HG02588 (cell line): ENCODE measurements around the gene MTFMT.
"Not testable (repeated sequence)": the region's sequence is repeated elsewhere in the genome, so short reads cannot be mapped to it uniquely, and the experiment has no call there.

Experiments used
- ATAC-seq: cut with Tn5 transposase; IDR thresholded peaks from one replicate; pipeline ENCODE4 v1.9.1; 2021; ENCODE audit warnings: mild to moderate bottlenecking, moderate library complexity; ENCODE audit not compliant: unreplicated experiment

The MTFMT gene

DNA sequence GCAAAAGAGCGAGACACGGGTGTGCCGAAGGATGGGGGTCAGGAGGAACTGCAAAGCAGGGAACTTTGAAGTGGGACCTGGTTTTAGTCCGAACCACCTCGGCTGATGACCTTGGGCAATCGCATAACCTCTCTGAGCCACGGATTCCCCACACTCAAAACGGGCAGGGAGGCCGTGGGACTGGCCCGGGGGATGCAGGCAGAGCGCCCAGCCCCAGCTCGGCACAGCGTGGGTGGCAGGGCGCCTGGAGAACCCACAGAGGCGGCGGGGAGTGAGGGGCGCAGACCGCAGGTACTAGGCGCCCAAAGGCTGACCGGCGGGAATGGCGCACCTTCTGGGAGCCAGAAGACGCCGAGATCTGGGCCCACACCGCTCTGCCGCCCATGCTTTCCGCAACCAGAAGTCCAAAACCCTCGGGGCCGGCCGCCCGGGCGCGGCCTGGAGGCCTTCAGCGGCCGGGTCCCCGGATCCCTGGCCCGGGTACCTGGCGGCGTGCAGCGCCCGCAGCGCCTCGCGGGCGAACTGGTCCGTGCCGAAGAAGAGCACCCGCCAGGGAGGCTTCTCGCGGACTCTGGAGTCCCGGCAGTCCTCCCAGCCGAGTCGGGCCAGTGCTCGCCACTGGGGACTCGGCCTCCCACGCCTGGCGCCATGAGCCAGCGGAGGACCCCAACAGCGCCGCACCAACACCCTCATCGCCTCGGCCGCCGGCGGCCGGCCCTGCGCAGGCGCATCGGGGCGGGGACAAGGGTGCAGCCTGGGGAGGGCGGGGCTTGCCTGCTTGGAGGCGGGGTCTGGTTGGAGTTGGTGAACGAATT is at the start of gene MTFMT:
MTFMT (minus strand) TSS at position 719 of the 815 bp plus-strand sequence; CDS start at position 693, 26 bp downstream.
- peak; percentile 77 for ATAC-seq

DNA sequence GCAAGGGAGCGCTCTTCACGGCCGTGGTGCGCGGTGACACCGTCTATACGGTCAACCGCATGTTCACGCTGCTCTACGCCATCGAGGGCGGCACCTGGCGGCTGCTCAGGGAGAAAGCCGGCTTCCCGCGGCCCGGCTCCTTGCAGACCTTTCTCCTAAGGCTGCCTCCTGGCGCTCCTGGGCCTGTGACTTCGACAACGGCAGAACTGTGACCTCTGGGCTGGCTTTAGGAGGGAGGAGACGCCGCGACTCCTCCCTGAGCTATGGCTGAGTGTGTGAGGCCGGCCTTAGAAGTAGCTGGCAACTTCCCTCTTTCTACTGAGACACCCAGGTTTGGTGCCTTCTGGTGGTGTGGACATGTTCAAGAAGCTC is 48.5 kb upstream of the MTFMT start:
- no peak for ATAC-seq

- ATAC-seq = no peak
Observed at GRCh38 chr15:65077291-65077980, 48.0 kb upstream of the MTFMT start.

GRCh38 chr15:65076486-65077290 is 47.2 kb upstream of the MTFMT start, which contains the start of gene KBTBD13:
Gene KBTBD13, plus strand, starts transcription at chr15:65076746. Its CDS starts 70 bp downstream, at chr15:65076816.
- no peak for ATAC-seq

GRCh38 chr15:65075607-65076395 is 46.4 kb upstream of the MTFMT start:
- ATAC-seq = not testable (repeated sequence)

GRCh38 chr15:65074946-65075345 is 45.5 kb upstream of the MTFMT start:
- ATAC-seq = not testable (repeated sequence)

- ATAC-seq = no peak
Observed at GRCh38 chr15:65072617-65073016, 43.2 kb upstream of the MTFMT start.

DNA sequence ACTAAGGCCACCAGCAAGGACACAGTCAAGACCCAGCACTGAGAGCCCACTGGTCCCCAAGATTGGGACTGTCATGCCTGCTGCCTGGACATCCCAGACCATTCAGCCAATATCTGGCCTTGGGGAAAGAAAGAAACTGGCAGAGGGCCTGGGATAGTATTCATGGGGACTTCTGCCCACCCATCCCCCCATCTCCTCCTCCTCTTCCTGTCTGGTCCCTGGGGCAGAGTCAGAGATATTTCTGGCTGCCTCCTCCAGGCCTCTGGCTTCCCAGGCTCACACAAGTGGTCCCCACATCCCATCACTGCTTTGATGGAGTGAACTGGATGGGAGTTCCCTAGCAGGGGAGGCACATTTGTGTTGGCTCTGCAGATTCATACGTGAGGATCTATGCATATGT is 42.6 kb upstream of the MTFMT start:
- no peak for ATAC-seq

GRCh38 chr15:65071381-65071811 is 42.0 kb upstream of the MTFMT start:
- no peak for ATAC-seq

DNA sequence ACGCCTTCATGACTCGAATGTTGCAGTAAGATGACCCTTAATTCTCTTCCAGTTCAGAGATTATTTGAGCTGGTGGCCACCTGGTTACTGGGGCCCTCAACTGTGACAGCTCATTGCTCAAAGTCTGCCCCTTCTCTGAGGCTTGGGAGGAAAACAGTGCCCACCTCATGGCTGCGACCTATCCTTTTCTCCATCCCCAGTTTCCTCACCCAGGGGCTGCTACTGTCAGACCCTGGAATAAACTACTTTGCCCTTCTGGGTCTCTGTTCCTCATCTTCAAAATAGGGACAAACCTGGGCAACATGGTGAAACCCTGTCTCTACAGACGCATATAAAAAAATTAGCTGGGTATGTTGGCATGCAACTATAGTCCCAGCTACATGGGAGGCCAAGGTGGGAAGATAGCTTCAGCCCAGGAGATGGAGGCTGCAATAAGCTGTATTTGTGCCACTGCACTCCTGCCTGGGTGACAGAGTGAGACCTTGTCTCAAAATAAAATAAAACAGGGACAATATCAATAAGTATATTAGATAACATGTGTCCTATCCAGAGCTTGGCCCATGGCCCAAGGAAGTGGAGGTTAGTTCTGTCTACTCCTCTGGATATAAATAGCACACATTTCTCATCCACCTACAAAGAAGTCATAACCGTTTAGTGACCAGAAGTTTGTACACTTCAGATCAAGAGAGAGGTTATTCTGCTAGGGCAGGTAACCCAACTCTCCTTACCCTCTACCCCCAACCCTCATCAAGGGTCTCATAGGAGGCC is 40.5 kb upstream of the MTFMT start:
- ATAC-seq = no peak

DNA sequence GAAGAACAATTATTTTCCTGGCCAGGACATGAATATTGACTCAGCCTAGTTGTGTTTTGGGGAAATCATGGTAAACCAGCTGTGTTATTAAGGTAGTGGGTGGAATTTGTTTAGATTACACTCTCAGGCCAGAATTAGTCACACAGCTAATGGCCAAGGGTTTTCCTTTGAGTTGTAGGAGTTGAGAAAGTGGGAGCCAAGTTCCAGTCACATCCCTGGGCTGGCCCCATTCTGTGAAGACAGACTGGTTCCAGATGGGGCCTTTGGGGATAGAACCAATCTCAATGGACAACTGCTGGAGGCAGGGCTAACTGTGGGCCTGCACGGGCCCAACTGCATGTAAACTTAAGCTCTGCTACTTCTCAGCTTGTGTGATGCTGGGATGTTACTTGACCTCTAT is 39.7 kb upstream of the MTFMT start:
- no peak for ATAC-seq

DNA sequence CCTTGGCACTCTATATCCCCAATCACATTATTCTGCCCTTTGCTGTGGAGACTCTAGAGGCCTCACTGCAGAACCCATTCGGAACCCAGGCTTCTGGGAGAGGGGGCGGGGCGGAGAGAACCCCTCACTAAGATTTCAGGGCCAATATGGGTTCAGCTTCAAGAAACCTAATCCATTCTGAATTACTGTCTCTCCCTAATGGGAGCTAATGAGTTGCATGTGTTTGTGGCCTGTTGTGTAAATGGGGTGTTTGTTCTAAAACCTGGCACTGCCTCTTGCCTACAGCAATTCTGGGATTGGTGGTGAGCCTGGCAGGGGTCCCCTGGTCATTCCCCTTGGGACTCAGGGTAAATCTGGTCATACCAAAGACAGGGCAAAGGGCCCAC is 39.0 kb upstream of the MTFMT start:
- no peak for ATAC-seq

DNA sequence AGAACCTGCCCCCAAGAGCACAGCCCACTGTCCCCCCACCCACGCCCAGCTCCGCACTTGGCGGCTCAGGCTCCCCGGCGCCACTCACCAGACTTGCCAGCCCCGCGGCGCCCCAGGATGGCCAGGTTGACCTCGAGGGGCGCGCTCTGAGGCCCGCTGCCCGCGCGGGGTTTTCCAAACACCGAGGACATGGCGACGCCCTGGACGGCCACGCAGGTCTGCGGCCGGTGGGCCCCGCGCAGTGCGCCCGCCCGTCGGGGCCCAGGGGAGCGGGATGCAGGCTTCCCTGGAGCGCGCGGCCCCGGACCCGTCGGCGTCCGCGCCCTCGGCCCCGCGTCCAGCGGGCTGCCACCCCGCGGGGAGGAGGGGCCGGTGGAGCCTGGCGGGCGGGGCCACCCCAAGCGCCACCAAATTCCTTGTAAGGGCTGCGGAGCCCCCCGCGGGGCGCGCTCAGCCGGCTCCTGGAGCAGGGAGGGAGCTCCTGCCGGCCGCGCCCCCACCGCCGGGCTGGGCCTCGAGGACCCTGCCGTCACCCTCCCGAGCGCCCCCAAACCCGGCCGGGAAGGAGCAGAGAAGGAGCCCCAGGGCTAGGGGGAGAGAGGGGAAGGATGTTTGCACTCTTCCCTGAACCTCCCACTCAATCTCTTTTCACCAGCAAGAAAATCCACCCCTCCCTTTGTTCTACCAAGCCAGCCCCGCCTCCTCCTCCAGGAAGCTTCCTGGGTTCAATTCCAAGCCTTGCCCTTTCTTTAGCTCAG is 38.4 kb upstream of the MTFMT start, which contains the start of gene RASL12:
RASL12 (minus strand) TSS at position 347 of the 758 bp plus-strand sequence; CDS start at position 191, 156 bp downstream.
- ATAC-seq = no peak

DNA sequence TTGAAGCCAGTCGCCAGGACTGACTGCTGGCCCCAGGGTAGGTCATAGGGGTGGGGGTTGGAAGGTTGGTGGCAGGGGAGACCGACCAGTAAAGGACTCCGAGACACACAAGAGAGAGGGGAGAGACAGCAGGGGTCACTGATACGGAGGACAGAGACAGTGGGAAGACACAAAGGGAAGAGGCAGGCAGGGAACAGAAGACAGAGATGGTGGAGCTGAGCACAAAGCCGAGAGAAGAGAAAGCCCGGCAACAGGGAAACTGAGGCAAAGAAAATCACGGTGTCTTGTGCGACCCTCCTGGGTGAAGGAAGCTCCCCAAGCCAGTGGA is 37.8 kb upstream of the MTFMT start:
- ATAC-seq = no peak

GRCh38 chr15:65066635-65067316 is 37.3 kb upstream of the MTFMT start:
- no peak for ATAC-seq

DNA sequence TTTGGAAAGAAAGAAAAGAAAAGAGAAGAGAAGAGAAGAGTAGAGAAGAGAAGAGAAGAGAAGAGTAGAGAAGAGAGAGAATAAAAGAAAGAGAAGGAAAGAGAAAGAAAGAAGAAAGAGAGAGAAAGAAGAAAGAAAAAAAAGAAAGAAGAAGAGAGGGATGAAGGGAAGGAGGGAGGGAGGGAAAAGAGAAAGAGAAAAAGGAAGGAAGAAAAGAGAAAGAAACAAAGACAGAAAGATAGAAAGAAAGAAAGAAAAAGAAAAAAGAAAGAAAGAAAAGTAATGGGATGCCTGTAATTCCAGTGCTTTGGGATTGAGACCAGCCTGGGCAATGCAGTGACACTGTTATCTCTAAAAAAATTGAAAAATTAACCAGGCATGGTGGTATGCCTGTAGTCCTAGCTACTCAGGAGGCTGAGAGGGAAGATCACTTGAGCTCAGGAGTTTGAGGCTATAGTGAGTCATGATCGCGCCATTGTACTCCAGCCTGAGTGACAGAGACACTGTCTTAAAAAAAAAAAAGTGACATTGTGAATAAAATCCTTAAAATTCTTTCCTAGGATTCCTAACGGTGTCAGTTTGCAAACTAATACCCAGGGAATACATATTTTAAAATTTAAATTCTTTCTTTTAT is 36.7 kb upstream of the MTFMT start:
- ATAC-seq = no peak

- ATAC-seq = no peak
Observed at GRCh38 chr15:65062726-65063125, 33.3 kb upstream of the MTFMT start.

DNA sequence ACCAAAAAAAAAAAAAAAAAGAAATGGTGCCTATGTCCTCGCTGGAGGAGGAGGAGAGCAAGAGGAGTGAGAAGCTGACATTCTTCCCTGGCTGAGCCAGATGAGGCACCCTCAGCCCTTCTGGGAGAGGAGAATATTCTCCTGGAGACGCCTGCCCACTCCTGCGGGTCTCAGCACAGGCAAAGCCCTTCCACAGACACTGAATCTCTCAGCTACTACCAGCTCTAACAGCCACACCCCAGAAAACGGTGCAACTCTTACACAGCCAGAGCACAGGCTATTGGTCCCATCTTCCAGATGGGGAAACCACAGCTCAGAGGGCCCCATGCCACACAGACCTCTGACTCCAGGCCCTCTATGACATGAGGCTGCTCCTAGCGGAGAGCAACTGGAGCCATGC is 32.6 kb upstream of the MTFMT start:
- no peak for ATAC-seq
